Mesenteric fat pad (tissue), 1 donor: ENCODE data around the gene MTR. TPM values are rescaled to one million over a fixed set of nuclear protein-coding genes. Genes with fewer than 3 reads are reported as not detected.

Experiments used
- DNase-seq: peaks from one replicate; pipeline ENCODE4 v3.0.0-alpha.2; 2020; ENCODE audit warnings: low spot score
- total RNA-seq: library from RNA; stranded (reverse); fragmentation: NEBNext Ultra II Directional; extraction: Animal tissue kit (Norgen Biotek cat#: 25700); gene quantifications from one replicate; pipeline ENCODE4 v1.2.1, GENCODE V29; 2021
- donor health status: DM: yes; HTN: yes; CAD: no.

MTR gene
- total RNA-seq, 1 donor from 2014 or later: 48.8 TPM

- DNase-seq: no peak
These were observed 67.6 kb downstream of the MTR start for GRCh38 chr1:236862615-236863211.

GRCh38 chr1:236864211-236864610, 69.1 kb downstream of the MTR start:
- DNase-seq: no peak

GRCh38 chr1:236864996-236865817, 70.1 kb downstream of the MTR start:
- no peak for DNase-seq

GRCh38 chr1:236865818-236866155, 70.7 kb downstream of the MTR start:
- DNase-seq: no peak

GRCh38 chr1:236868625-236869467, 73.8 kb downstream of the MTR start:
- DNase-seq: no peak

- DNase-seq: no peak
These were observed 74.8 kb downstream of the MTR start for GRCh38 chr1:236869911-236870310.

- DNase-seq: no peak
These were observed 75.6 kb downstream of the MTR start for GRCh38 chr1:236870721-236871120.

GRCh38 chr1:236872075-236872666, 77.1 kb downstream of the MTR start:
- DNase-seq: no peak

GRCh38 chr1:236875975-236876374, 80.9 kb downstream of the MTR start:
- DNase-seq: no peak

- DNase-seq: no peak
These were observed 82.6 kb downstream of the MTR start for GRCh38 chr1:236877661-236878060.

GRCh38 chr1:236880209-236880608, 85.1 kb downstream of the MTR start:
- no peak for DNase-seq

GRCh38 chr1:236882678-236883077, 87.6 kb downstream of the MTR start:
- DNase-seq: no peak

GRCh38 chr1:236886199-236886598, 91.1 kb downstream of the MTR start:
- DNase-seq: no peak

GRCh38 chr1:236887081-236887480, 92.0 kb downstream of the MTR start:
- DNase-seq: no peak

- DNase-seq: no peak
These were observed 93.0 kb downstream of the MTR start for GRCh38 chr1:236888126-236888525.

GRCh38 chr1:236888903-236889302, 93.8 kb downstream of the MTR start:
- no peak for DNase-seq

GRCh38 chr1:236890152-236891056, 95.3 kb downstream of the MTR start:
- DNase-seq: no peak

GRCh38 chr1:236893626-236894545, 98.8 kb downstream of the MTR start:
- DNase-seq: no peak

GRCh38 chr1:236895665-236896387, 100.7 kb downstream of the MTR start:
- no peak for DNase-seq
